H9 (cell line): ENCODE results near the gene MICA. TPM values are rescaled to one million over a fixed set of nuclear protein-coding genes. Genes with fewer than 3 reads are reported as not detected.

Source experiments
- DNase-seq: peaks from one replicate; pipeline ENCODE4 v3.0.0-alpha.2; 2017
- H2AFZ ChIP-seq: one replicate; pipeline ENCODE4 v1.6.1; 2013; ENCODE audit warnings: mild to moderate bottlenecking, low read length, control low read depth, moderate library complexity
- H2AK5ac ChIP-seq: 2 replicates; pipeline ENCODE4 v1.6.1; 2013; ENCODE audit warnings: low read length, control low read depth, mixed read lengths; ENCODE audit not compliant: insufficient read length
- H2BK120ac ChIP-seq: one replicate; pipeline ENCODE4 v1.6.1; 2013; ENCODE audit warnings: low read depth, mild to moderate bottlenecking, low read length, control low read depth, inconsistent platforms; ENCODE audit not compliant: poor library complexity, severe bottlenecking
- H2BK12ac ChIP-seq: 2 replicates; pipeline ENCODE4 v1.6.1; 2013; ENCODE audit warnings: low read length, control low read depth, mixed read lengths, low read depth; ENCODE audit not compliant: insufficient read length
- H2BK15ac ChIP-seq: 2 replicates; pipeline ENCODE4 v1.6.1; 2013; ENCODE audit warnings: low read depth, low read length, control low read depth
- H2BK20ac ChIP-seq: one replicate; pipeline ENCODE4 v1.6.1; 2013; ENCODE audit warnings: low read depth, mild to moderate bottlenecking, low read length, control low read depth, inconsistent platforms; ENCODE audit not compliant: poor library complexity, severe bottlenecking
- H2BK5ac ChIP-seq: 2 replicates; pipeline ENCODE4 v1.6.1; 2013; ENCODE audit warnings: low read length, control low read depth, mixed read lengths; ENCODE audit not compliant: insufficient read length
- H3K14ac ChIP-seq: 2 replicates; pipeline ENCODE4 v1.6.1; 2013; ENCODE audit warnings: low read length, control low read depth; ENCODE audit not compliant: insufficient read depth
- H3K18ac ChIP-seq: 2 replicates; pipeline ENCODE4 v1.6.1; 2013; ENCODE audit warnings: low read depth, mild to moderate bottlenecking, mixed read lengths, low read length, control low read depth; ENCODE audit not compliant: insufficient read length
- H3K23ac ChIP-seq: 2 replicates; pipeline ENCODE4 v1.6.1; 2013; ENCODE audit warnings: low read length, control low read depth, mixed read lengths, low read depth; ENCODE audit not compliant: insufficient read length
- H3K23me2 ChIP-seq: 2 replicates; pipeline ENCODE4 v1.6.1; 2013; ENCODE audit warnings: low read depth, mild to moderate bottlenecking, mixed read lengths, low read length, control low read depth; ENCODE audit not compliant: insufficient read length, poor library complexity, severe bottlenecking
- H3K27ac ChIP-seq: 2 replicates; pipeline ENCODE4 v1.5.1; 2013; ENCODE audit warnings: low read length, control low read depth, mixed read lengths, low read depth; ENCODE audit not compliant: insufficient read length
- H3K27me3 ChIP-seq: 2 replicates; pipeline ENCODE4 v1.6.1; 2013; ENCODE audit warnings: low read length, control low read depth, inconsistent platforms; ENCODE audit not compliant: insufficient read depth
- H3K4ac ChIP-seq: 2 replicates; pipeline ENCODE4 v1.6.1; 2013; ENCODE audit warnings: low read depth, mild to moderate bottlenecking, control low read depth, inconsistent platforms, low read length, moderate library complexity
- H3K4me1 ChIP-seq: 2 replicates; pipeline ENCODE4 v1.6.1; 2013; ENCODE audit warnings: low read length, control low read depth, inconsistent platforms; ENCODE audit not compliant: insufficient read depth
- H3K4me2 ChIP-seq: 2 replicates; pipeline ENCODE4 v1.6.1; 2013; ENCODE audit warnings: low read length, control low read depth, mixed read lengths; ENCODE audit not compliant: insufficient read length, insufficient read depth
- H3K56ac ChIP-seq: 2 replicates; pipeline ENCODE4 v1.6.1; 2013; ENCODE audit warnings: low read depth, mild to moderate bottlenecking, mixed read lengths, low read length, control low read depth; ENCODE audit not compliant: insufficient read length
- H3K79me1 ChIP-seq: 2 replicates; pipeline ENCODE4 v1.6.1; 2013; ENCODE audit warnings: low read depth, mild to moderate bottlenecking, moderate library complexity, low read length, control low read depth, inconsistent platforms; ENCODE audit not compliant: insufficient read depth, poor library complexity, severe bottlenecking
- H3K79me2 ChIP-seq: 2 replicates; pipeline ENCODE4 v1.6.1; 2013; ENCODE audit warnings: low read length, control low read depth, inconsistent platforms; ENCODE audit not compliant: insufficient read depth
- H3K9ac ChIP-seq: 2 replicates; pipeline ENCODE4 v1.6.1; 2013; ENCODE audit warnings: low read length, control low read depth, mixed read lengths; ENCODE audit not compliant: insufficient read length; ENCODE audit errors: extremely low read depth
- H3K9me3 ChIP-seq: one replicate; pipeline ENCODE4 v1.6.1; 2013; ENCODE audit warnings: low read depth, low read length, inconsistent platforms; ENCODE audit not compliant: control insufficient read depth
- H3T11ph ChIP-seq: one replicate; pipeline ENCODE4 v1.6.1; 2013; ENCODE audit warnings: mild to moderate bottlenecking, low read length, control low read depth, inconsistent platforms
- H4K20me1 ChIP-seq: one replicate; pipeline ENCODE4 v1.6.1; 2013; ENCODE audit not compliant: control insufficient read depth, insufficient read length, insufficient read depth
- H4K5ac ChIP-seq: 2 replicates; pipeline ENCODE4 v1.6.1; 2013; ENCODE audit warnings: low read depth, mild to moderate bottlenecking, mixed read lengths, low read length, control low read depth; ENCODE audit not compliant: insufficient read length
- H4K8ac ChIP-seq: replicated peaks from 2 replicates; pipeline ENCODE4 v1.6.1; 2013; ENCODE audit warnings: low read length, control low read depth, mixed read lengths, low read depth; ENCODE audit not compliant: insufficient read length
- H4K91ac ChIP-seq: 2 replicates; pipeline ENCODE4 v1.6.1; 2013; ENCODE audit warnings: low read depth, mild to moderate bottlenecking, moderate library complexity, mixed read lengths, low read length, control low read depth; ENCODE audit not compliant: insufficient read length
- H3K27ac Mint-ChIP-seq, 3 experiments: 2 replicates in 2 of 3; 3 replicates in 1 of 3; pipeline ENCODE4 v1.8.0; 2020 to 2021; ENCODE audit warnings: mixed read lengths in 3 of 3, mild to moderate bottlenecking in 1 of 3, moderate library complexity in 1 of 3
- H3K27me3 Mint-ChIP-seq: 2 replicates; pipeline ENCODE4 v1.8.0; 2021; ENCODE audit warnings: low read depth, mild to moderate bottlenecking, moderate library complexity, mixed read lengths
- H3K36me3 Mint-ChIP-seq, 3 experiments: 2 replicates in 2 of 3; 3 replicates in 1 of 3; pipeline ENCODE4 v1.8.0; 2020 to 2021; ENCODE audit warnings: low read depth in 3 of 3, mixed read lengths in 3 of 3; ENCODE audit not compliant: insufficient read depth in 1 of 3
- H3K4me1 Mint-ChIP-seq, 2 experiments: 2 replicates each; pipeline ENCODE4 v1.8.0; 2020; ENCODE audit warnings: mixed read lengths in 2 of 2
- H3K4me3 Mint-ChIP-seq, 2 experiments: 2 replicates in 1 of 2; 3 replicates in 1 of 2; pipeline ENCODE4 v1.8.0; 2020 to 2021; ENCODE audit warnings: mild to moderate bottlenecking in 2 of 2, mixed read lengths in 2 of 2, moderate library complexity in 1 of 2
- H3K9me3 Mint-ChIP-seq, 2 experiments: 2 replicates in 1 of 2; 3 replicates in 1 of 2; pipeline ENCODE4 v1.8.0; 2020; ENCODE audit warnings: mild to moderate bottlenecking in 2 of 2, mixed read lengths in 2 of 2, moderate library complexity in 1 of 2
- WGBS: extraction: QIAGEN DNeasy Blood & Tissue Kit; methylation state at CpG from one replicate; pipeline ENCODE4 v1.1.7; 2013; ENCODE audit warnings: missing lambda C conversion rate, low lambda C conversion rate, mixed read lengths; ENCODE audit not compliant: insufficient read length; ENCODE audit errors: extremely low coverage; 5-methylcytosine and 5-hydroxymethylcytosine counted together
- total RNA-seq: library from RNA; stranded (reverse); gene quantifications from 2 replicates; pipeline ENCODE4 v1.2.1, GENCODE V29; 2021
- TF ChIP-seq, protein P1 (sequence below): fragments of 200-600 bp; sonication (generic); conservative IDR thresholded peaks from 3 replicates; pipeline ENCODE4 v1.8.0; 2021; ENCODE audit warnings: antibody characterized with exemption, mild to moderate bottlenecking

The MICA gene
- total RNA-seq, 1 experiment from 2014 or later, result 8.5 TPM

DNA sequence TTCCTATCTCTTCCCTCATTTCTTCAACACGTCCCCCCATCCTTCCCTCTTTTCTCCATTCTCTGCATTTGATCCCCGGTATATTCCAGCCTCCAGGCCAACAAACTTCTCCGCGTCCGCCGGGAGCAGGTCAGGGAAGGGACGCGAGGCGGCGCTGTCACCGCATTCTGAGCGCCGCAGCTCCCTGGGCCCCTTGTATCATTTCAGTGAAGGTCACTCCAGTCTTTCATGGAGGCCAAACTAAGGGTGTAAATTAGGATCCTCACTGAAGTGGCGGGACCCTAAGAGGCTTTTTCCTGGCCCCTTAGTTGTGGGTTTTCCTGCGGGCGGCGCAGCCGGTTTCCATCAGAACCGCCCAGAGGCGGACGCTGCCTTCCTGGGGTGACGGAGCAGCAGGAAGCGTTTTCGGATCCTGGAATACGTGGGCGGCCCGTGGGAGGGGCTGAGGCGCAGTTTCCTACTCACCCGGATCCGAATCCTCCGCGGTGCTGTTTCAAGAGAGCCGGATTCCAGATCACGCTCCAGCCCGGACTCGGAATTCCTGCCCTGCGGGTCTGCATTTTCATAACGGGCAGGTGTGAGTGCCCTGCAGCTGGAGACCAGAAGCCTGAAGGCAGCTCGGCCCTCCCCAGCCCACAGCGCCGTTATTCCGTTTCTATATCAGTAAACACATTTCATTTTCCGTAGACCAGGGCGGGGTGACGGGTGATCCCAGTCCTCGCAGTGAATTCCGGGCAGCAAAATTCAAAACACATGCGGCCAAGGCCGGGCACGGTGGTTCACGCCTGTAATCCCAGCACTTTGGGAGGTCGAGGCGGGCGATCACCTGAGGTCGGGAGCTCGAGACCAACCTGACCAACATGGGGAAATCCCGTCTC, 3.6 kb upstream of the MICA start:
- Mint-ChIP-seq H3K36me3 (peaks cover 2 to 7% (median 5%) of the 10 kb centered on the region in 3 experiments; a peak in 6 of 7 replicates), H3K4me1 (peaks cover 47 to 50% of the 10 kb centered on the region in 2 experiments), H3K27me3 (peaks cover 57% of the 10 kb centered on the region), H3K4me3 (peak overlapping the region; percentile 77 to 85), H3K9me3 (peaks cover 7 to 16% of the 10 kb centered on the region in 2 experiments), H3K27ac (peak overlapping the region in 2 of 3 experiments; percentile 44 to 75; a peak in 2 of 7 replicates)
- Histone ChIP-seq H4K20me1 (no peaks in the 10 kb centered on the region), H3K4me1 (peaks cover 2% of the 10 kb centered on the region; the same call in 1 of the 2 replicates), H4K5ac (no peak overlapping the region), H3K23me2 (peaks cover 15% of the 10 kb centered on the region), H2BK5ac (no peak overlapping the region), H2BK12ac (no peak overlapping the region), H3K79me2 (peaks cover 2% of the 10 kb centered on the region; the same call in 1 of the 2 replicates), H2BK20ac (no peak overlapping the region), H2BK120ac (no peak overlapping the region), H2AFZ (no peak overlapping the region), H2BK15ac (no peak overlapping the region), H3K14ac (no peak overlapping the region; the same call in 1 of the 2 replicates), H4K91ac (no peak overlapping the region), H3K4ac (no peak overlapping the region), H3K23ac (no peak overlapping the region), H3K9me3 (no peaks in the 10 kb centered on the region), H3K4me2 (peak overlapping the region; percentile 87), H3T11ph (no peak overlapping the region), H3K56ac (no peak overlapping the region), H3K27ac (no peak overlapping the region), H3K79me1 (no peaks in the 10 kb centered on the region), H3K9ac (peak overlapping the region; percentile 5), H3K18ac (no peak overlapping the region), H3K27me3 (peaks cover 4% of the 10 kb centered on the region; the same call in 1 of the 2 replicates), H2AK5ac (no peak overlapping the region), H4K8ac (no peak overlapping the region)
- DNase-seq, result peak; percentile 78
- WGBS, result 100% methylated on average over 1 of the region's 57 CpGs
- TF ChIP-seq, protein P1, sequence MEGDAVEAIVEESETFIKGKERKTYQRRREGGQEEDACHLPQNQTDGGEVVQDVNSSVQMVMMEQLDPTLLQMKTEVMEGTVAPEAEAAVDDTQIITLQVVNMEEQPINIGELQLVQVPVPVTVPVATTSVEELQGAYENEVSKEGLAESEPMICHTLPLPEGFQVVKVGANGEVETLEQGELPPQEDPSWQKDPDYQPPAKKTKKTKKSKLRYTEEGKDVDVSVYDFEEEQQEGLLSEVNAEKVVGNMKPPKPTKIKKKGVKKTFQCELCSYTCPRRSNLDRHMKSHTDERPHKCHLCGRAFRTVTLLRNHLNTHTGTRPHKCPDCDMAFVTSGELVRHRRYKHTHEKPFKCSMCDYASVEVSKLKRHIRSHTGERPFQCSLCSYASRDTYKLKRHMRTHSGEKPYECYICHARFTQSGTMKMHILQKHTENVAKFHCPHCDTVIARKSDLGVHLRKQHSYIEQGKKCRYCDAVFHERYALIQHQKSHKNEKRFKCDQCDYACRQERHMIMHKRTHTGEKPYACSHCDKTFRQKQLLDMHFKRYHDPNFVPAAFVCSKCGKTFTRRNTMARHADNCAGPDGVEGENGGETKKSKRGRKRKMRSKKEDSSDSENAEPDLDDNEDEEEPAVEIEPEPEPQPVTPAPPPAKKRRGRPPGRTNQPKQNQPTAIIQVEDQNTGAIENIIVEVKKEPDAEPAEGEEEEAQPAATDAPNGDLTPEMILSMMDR, result peak; percentile 88
